ENCODE results near the gene GPR155. TPM values are rescaled to one million over a fixed set of nuclear protein-coding genes. Genes with fewer than 3 reads are reported as not detected.

GPR155 gene
- total and polyA plus RNA-seq, 9 of the 15 experiments (the other 6 are each of a cell fraction or from before 2014, with no cell fraction given), result 0.04 to 0.40 (median 0.11) TPM; not detected in 1

DNA sequence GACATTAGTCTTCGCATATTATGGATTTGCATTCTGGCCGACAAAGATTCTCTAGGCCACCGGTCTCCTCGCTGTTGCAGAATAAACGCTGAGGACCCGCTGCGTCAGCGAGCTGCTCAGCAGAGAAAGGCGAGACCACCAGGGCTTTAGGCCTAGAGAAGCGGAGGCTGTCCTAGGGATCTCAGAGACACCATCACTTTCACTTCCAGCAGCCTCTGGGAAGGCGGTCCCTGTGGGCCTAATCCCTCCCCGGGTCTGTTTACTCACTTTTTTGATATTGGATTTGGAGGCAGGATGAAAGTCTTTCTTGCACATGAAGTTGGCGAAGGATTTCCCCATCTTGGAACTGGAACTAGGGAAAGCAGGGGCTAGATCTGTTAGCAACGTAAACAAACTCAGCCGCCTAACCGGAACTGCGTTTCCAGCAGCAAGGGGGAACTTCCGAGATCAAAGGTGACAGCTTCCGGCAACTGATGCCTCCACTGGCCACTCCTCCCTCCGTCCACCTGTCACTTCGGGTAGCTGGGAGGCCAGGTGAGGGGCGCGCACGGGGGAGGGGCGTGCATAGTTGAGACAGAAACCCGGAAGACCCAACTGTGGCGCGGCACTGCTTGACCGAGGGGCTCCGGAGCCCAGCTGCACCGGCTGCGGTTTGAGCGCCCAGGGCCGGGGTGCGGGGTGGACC lies 91.4 kb downstream of the GPR155 start, which contains the start of gene SCRN3 (continued):
- TF ChIP-seq KLF10 (CRISPR knock-in tag; IDR thresholded peaks at IDR 0.05) (no peak), ZC3H4 (CRISPR knock-in tag; IDR thresholded peaks at IDR 0.05; ENCODE audit: borderline replicate concordance) (no peak), ZNF197 (CRISPR knock-in tag; IDR thresholded peaks at IDR 0.05; ENCODE audit: low read depth) (no peak), ZNF780A (CRISPR knock-in tag; IDR thresholded peaks at IDR 0.05) (no peak), SMAD1 (IDR thresholded peaks at IDR 0.05; ENCODE audit: low read depth, low read length, partially characterized antibody) (peak; percentile 3), TAF15 (IDR thresholded peaks at IDR 0.05; ENCODE audit: low read depth, low read length) (no peak), MYNN (IDR thresholded peaks at IDR 0.05) (no peak), MYNN (CRISPR knock-in tag; IDR thresholded peaks at IDR 0.05) (no peak), TRIM28 (IDR thresholded peaks at IDR 0.05) (0 out of 2 replicates have a peak, but pooled peaks have one; percentile 17), NFATC3 (IDR thresholded peaks at IDR 0.05) (peak; percentile 75), POLR2AphosphoS2 (IDR thresholded peaks at IDR 0.05; ENCODE audit: low read length) (no peak; the same call in 1 of the 2 replicates)
- TF ChIP-seq, protein P1, sequence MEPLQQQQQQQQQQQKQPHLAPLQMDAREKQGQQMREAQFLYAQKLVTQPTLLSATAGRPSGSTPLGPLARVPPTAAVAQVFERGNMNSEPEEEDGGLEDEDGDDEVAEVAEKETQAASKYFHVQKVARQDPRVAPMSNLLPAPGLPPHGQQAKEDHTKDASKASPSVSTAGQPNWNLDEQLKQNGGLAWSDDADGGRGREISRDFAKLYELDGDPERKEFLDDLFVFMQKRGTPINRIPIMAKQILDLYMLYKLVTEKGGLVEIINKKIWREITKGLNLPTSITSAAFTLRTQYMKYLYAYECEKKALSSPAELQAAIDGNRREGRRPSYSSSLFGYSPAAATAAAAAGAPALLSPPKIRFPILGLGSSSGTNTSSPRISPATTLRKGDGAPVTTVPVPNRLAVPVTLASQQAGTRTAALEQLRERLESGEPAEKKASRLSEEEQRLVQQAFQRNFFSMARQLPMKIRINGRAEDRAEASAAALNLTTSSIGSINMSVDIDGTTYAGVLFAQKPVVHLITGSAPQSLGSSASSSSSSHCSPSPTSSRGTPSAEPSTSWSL (CRISPR knock-in tag; IDR thresholded peaks at IDR 0.05; ENCODE audit: borderline replicate concordance), result no peak
- TF ChIP-seq, protein P2, sequence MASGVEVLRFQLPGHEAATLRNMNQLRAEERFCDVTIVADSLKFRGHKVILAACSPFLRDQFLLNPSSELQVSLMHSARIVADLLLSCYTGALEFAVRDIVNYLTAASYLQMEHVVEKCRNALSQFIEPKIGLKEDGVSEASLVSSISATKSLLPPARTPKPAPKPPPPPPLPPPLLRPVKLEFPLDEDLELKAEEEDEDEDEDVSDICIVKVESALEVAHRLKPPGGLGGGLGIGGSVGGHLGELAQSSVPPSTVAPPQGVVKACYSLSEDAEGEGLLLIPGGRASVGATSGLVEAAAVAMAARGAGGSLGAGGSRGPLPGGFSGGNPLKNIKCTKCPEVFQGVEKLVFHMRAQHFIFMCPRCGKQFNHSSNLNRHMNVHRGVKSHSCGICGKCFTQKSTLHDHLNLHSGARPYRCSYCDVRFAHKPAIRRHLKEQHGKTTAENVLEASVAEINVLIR (CRISPR knock-in tag; IDR thresholded peaks at IDR 0.05), result peak; percentile 47; the same call in 1 of the 2 replicates
- TF ChIP-seq, protein P3, sequence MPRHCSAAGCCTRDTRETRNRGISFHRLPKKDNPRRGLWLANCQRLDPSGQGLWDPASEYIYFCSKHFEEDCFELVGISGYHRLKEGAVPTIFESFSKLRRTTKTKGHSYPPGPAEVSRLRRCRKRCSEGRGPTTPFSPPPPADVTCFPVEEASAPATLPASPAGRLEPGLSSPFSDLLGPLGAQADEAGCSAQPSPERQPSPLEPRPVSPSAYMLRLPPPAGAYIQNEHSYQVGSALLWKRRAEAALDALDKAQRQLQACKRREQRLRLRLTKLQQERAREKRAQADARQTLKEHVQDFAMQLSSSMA (CRISPR knock-in tag; IDR thresholded peaks at IDR 0.05), result no peak
- TF ChIP-seq, protein P4, sequence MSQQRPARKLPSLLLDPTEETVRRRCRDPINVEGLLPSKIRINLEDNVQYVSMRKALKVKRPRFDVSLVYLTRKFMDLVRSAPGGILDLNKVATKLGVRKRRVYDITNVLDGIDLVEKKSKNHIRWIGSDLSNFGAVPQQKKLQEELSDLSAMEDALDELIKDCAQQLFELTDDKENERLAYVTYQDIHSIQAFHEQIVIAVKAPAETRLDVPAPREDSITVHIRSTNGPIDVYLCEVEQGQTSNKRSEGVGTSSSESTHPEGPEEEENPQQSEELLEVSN (IDR thresholded peaks at IDR 0.05; ENCODE audit: borderline replicate concordance in 1 of 2, extremely low read depth in 1 of 2, insufficient read depth in 1 of 2, insufficient read length in 1 of 2, low read depth in 1 of 2, low read length in 1 of 2, poor library complexity in 1 of 2, severe bottlenecking in 1 of 2), result peak in 1 of 2 experiments; percentile 38
- TF ChIP-seq, protein P5, sequence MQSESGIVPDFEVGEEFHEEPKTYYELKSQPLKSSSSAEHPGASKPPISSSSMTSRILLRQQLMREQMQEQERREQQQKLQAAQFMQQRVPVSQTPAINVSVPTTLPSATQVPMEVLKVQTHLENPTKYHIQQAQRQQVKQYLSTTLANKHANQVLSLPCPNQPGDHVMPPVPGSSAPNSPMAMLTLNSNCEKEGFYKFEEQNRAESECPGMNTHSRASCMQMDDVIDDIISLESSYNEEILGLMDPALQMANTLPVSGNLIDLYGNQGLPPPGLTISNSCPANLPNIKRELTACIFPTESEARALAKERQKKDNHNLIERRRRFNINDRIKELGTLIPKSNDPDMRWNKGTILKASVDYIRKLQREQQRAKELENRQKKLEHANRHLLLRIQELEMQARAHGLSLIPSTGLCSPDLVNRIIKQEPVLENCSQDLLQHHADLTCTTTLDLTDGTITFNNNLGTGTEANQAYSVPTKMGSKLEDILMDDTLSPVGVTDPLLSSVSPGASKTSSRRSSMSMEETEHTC (IDR thresholded peaks at IDR 0.05), result no peak

All from K562 (cell line).